GM06990 (cell line): ENCODE data around the gene NLRP3.

Experiments
- DNase-seq: peaks from one replicate; pipeline ENCODE4 v3.0.0-alpha.2; 2011; ENCODE audit not compliant: insufficient read length; ENCODE audit errors: extremely low read depth
- H3K27me3 ChIP-seq: replicated peaks from 2 replicates; pipeline ENCODE4 v1.6.0; 2011; ENCODE audit warnings: low read length; ENCODE audit not compliant: control insufficient read depth, insufficient read depth
- H3K36me3 ChIP-seq: 2 replicates; pipeline ENCODE4 v1.5.1; 2011; ENCODE audit warnings: low read length; ENCODE audit not compliant: control insufficient read depth, insufficient read depth
- H3K4me3 ChIP-seq: replicated peaks from 2 replicates; pipeline ENCODE4 v1.5.1; 2011; ENCODE audit warnings: low read depth, mild to moderate bottlenecking, control low read depth, low read length
- CTCF ChIP-seq: IDR thresholded peaks from 2 replicates; pipeline ENCODE4 v1.5.1; 2011; ENCODE audit warnings: low read length, control low read depth, mild to moderate bottlenecking, inconsistent platforms; ENCODE audit not compliant: insufficient read depth, poor library complexity, severe bottlenecking

Gene NLRP3

GRCh38 chr1:247437551-247438505, 21.9 kb downstream of the NLRP3 start:
- H3K36me3 ChIP-seq, result no peaks in the 10 kb centered on the region
- no peak for TF ChIP-seq CTCF

GRCh38 chr1:247440001-247440620, 24.1 kb downstream of the NLRP3 start:
- DNase-seq, result peak; percentile 78
- Histone ChIP-seq H3K36me3 (no peaks in the 10 kb centered on the region), H3K27me3 (no peaks in the 10 kb centered on the region), H3K4me3 (no peak overlapping the region)
- TF ChIP-seq CTCF, result no peak

More at GRCh38 chr1:247437551-247438505, 21.9 kb downstream of the NLRP3 start:
- Histone ChIP-seq H3K27me3 (no peaks in the 10 kb centered on the region), H3K4me3 (no peak overlapping the region)
- DNase-seq, result no peak

- no peak for DNase-seq
- Histone ChIP-seq H3K27me3 (no peaks in the 10 kb centered on the region), H3K36me3 (no peaks in the 10 kb centered on the region), H3K4me3 (no peak overlapping the region)
- TF ChIP-seq CTCF, result no peak
Measured at GRCh38 chr1:247441606-247442005, 25.6 kb downstream of the NLRP3 start.

- H3K4me3 ChIP-seq, result no peak overlapping the region
- TF ChIP-seq CTCF, result no peak
- no peaks in the 10 kb centered on the region for H3K27me3 ChIP-seq
- no peak for DNase-seq
- no peaks in the 10 kb centered on the region for H3K36me3 ChIP-seq
Measured at GRCh38 chr1:247442164-247442563, 26.2 kb downstream of the NLRP3 start.

- no peaks in the 10 kb centered on the region for H3K27me3 ChIP-seq
- no peak for TF ChIP-seq CTCF
- DNase-seq, result no peak
- no peaks in the 10 kb centered on the region for H3K36me3 ChIP-seq
- H3K4me3 ChIP-seq, result no peak overlapping the region
Measured at GRCh38 chr1:247443641-247444040, 27.7 kb downstream of the NLRP3 start.
